ENCODE results near the gene UVSSA.
"Not testable (repeated sequence)": the region's sequence is repeated elsewhere in the genome, so short reads cannot be mapped to it uniquely, and the experiment has no call there.

UVSSA gene

GRCh38 chr4:1411436-1412375, 64.7 kb downstream of the UVSSA start:
- no peak for DNase-seq

DNA sequence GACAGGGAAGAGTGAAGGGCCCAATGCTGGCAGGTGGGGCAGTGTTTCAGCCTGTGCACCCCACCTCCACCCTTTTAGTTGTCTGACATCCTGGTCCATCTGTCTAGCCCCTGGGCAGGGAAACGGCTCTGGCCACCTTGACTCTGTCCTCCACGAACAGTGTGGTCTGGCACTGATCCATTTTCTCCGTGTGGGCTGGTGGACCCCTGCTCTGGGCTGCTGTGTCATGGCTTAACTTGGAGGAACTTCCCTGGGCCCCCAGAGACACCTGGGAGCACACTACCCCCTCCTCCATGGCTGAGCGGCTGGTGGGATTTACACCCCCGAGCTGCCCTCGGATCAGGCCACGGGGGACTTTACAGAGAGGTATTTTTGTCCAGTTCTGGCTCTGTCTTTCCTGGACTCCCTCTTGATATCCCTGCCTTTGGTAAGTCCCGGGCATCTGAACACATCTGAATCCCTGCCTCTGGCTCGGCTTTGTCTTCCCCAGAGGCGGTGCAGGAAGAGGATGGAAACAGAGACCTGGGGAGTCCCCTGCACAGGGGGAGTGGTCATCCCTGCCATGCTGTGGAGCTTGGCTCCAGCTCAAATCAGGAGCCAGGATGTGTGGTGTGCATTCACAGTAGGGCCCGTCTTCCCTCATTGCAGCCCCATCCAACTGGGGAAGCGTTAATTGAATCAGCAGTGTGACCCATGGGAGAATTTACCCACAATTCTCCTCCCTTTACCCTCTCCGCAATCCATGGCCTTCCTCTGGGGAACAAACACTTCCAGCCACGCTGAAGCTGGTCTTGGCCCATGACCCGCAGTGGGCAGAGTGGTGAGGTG, 65.6 kb downstream of the UVSSA start:
- no peak for DNase-seq

GRCh38 chr4:1413204-1413663, 66.2 kb downstream of the UVSSA start:
- no peak for DNase-seq

DNA sequence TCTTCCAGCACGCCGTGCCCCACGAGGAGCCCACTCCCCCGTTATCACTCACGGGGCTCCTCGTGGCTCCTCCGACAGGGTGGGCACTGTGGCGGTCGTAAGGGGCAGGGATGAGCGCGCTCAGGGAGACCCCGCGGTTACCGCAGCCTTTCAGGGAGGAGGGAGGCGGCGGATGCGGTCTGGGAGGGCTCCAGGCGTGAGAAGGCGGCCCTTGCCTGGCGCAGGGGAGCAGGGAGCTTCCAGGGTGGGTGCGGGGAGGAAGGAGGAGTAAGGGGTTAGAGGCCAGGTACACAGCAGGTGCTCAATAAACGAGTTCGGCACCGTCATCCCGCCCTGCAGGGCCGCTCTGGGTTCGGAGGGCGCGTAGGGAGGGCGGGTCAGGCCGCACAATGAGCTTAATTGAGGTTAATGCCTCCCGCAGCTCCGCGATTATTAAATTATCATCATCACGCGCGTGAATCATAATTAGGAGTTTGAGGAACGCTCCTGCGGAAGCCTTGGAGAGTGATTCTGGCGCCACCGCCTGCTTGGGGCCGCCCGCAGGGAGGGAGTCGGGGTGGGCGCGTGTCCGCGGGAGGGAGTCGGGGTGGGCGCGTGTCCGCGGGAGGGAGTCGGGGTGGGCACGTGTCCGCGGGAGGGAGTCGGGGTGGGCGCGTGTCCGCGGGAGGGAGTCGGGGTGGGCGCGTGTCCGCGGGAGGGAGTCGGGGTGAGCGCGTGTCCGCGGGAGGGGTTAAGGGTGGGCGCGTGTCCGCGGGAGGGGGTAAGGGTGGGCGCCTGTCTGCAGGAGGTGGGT, 66.9 kb downstream of the UVSSA start:
- peak; percentile 14 for DNase-seq

- DNase-seq, result peak; percentile 33
These were observed 68.0 kb downstream of the UVSSA start for GRCh38 chr4:1414831-1415680.

GRCh38 chr4:1415681-1415981, 68.6 kb downstream of the UVSSA start:
- DNase-seq, result no peak

DNA sequence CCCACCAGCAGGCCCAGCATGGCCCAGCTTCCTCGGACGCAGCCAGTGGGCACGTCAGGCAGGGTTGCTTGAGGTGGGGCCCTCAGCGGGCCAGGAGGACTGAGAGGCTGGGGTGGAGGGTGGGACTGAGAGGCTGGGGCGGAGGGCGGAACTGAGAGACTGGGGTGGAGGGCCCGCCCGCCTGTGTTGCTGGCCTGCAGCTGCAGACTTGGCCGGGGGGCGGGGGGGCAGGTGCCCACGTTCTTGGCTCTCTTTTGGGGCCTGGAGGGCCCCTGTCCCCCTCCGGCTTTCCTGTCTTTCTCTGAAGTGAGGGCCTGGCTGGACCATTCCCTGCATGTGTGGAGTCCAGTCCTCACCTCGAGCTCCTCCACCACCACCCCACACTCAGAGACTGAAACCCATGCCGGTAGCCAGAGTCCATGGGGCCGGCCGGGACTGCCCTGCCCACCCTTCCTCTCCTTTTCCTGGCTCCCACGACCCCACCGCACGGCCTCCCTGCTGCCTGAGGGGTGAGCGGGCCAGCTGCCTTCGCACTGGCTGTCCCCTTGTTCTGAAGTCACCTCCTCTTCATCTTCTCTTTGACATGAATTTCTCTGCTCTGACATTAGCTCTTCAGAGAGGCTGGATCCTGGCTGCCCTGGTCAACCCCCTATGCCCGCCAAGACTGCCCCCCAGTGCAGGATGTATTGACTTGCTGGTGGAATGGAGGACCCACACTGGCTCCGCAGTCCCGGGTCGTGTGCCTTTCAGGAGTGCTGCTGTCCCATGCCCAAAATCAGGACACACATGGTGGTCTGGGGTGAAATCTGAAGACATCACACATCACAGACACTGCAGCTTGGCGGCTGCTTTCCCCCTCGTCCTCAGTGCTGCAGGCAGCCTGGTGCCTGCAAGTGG, 69.3 kb downstream of the UVSSA start:
- no peak for DNase-seq

- DNase-seq, result no peak
These were observed 69.9 kb downstream of the UVSSA start for GRCh38 chr4:1416948-1417260.

- DNase-seq, result peak; percentile 15
These were observed 70.7 kb downstream of the UVSSA start for GRCh38 chr4:1417522-1418390.

DNA sequence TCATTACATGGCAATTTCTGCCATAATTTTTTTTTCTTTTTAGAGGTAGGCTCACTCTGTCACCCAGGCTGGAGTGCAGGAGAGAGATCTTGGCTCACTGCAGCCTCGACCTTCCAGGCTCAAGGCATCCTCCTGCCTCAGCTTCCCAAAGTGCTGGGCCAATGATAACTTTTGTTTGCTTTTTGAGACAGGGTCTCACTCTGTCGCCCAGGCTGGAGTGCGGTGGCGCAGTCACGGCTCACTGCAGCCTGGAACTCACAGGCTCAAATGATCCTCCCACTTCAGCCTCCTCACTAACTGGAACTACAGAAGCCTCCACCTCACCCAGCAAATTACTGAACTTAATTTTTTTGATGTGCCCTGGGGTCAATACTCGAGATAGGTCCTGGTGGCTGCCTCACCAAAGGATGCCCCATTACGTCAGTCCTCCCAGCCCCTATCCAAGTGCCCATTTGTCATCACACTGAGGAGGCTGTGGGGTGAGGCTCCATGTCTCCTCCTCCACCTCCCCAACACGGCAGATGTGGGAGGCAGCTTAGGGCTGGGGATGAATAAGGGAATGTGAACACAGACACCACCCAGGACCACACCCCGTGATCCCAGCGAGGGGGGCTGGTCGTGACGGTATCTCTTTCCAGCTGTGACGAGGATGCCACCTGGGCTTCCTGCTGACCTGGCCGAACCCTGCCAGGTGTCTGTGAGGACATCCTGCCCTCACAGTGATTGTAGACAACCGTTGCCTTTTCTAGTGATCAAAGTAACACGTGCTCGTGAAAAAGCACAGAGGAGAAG, 71.7 kb downstream of the UVSSA start:
- no peak for DNase-seq

- no peak for DNase-seq
These were observed 72.7 kb downstream of the UVSSA start for GRCh38 chr4:1419708-1420107.

GRCh38 chr4:1421657-1422056, 74.6 kb downstream of the UVSSA start:
- DNase-seq, result no peak

DNA sequence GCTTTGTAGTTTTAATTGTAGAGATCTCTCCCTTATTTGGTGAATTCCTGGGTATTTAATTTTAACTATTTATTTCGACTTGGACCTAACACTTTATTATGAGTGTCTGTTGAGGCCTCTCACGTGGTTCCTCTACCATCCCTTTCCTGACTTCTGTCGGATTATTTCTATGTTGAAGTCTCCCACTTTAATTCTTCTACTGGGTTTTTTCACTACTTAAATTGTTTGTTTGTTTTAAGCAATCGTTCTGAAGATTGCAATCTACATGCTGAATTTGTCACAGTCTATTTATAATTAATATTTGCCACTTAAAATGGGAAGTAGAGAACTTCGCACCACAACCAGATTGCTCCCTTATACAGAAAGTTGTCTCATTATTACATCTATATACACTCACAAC, 80.0 kb downstream of the UVSSA start:
- DNase-seq, result no peak

- DNase-seq, result not testable (repeated sequence)
These were observed 96.7 kb downstream of the UVSSA start for GRCh38 chr4:1443688-1444172.
